HepG2 (cell line): ENCODE results near the gene TEKTIP1. TPM values are rescaled to one million over a fixed set of nuclear protein-coding genes. Genes with fewer than 3 reads are reported as not detected.

Experiments used
- ATAC-seq: fragments of 200-7000 bp; cut with Tn5 transposase; 3 replicates; pipeline ENCODE4 v1.9.1; 2020; ENCODE audit warnings: mild to moderate bottlenecking, moderate library complexity
- BruUV-seq: library from RNA; stranded (reverse); fragments of 400-500 nt; replicated peaks from 2 replicates; lab custom pipeline; 2021; lab: Mats Ljungman, UMichigan
- CTCF ChIA-PET: fragments of 300-600 bp; formaldehyde crosslinking; extraction: SDS; loops from one replicate; lab custom pipeline; 2021; ENCODE audit warnings: low total read pairs, inconsistent platforms, low intra/inter-chr PET ratio; lab: Yijun Ruan, JAX
- POLR2A ChIA-PET: fragments of 350-600 bp; sonication (Branson Sonifier 250); formaldehyde crosslinking; loops from one replicate; lab custom pipeline; 2020; ENCODE audit warnings: antibody characterized with exemption, inconsistent platforms; lab: Yijun Ruan, JAX
- DNase-seq: peaks from one replicate; pipeline ENCODE4 v3.0.0-alpha.2; 2015; ENCODE audit warnings: low spot score
- FAIRE-seq: peaks from 3 replicates; lab custom pipeline; 2011; peaks lifted over from hg19 to GRCh38; lab: Jason Lieb, UNC
- H2AFZ ChIP-seq: one replicate; pipeline ENCODE4 v1.6.1; 2011; ENCODE audit warnings: low read length, inconsistent platforms
- H3K27ac ChIP-seq: fragments of 300-600 bp; 3 replicates; pipeline ENCODE4 v1.8.0; 2011; ENCODE audit warnings: mixed run types, mild to moderate bottlenecking, mixed read lengths, low read length, inconsistent platforms; ENCODE audit not compliant: insufficient read depth; ENCODE audit errors: extremely low read length
- H3K27me3 ChIP-seq, 2 experiments: fragments of 200-600 bp in 1 of 2; 2 replicates in 1 of 2; 3 replicates in 1 of 2; pipeline versions ENCODE4 v1.6.0 to v1.8.0; 2011; ENCODE audit warnings: low read length in 2 of 2, mild to moderate bottlenecking in 2 of 2, moderate library complexity in 2 of 2, inconsistent platforms in 1 of 2; ENCODE audit not compliant: insufficient read depth in 2 of 2, control insufficient read depth in 1 of 2
- H3K36me3 ChIP-seq, 2 experiments: fragments of 200-600 bp in 1 of 2; replicated peaks in 1 of 2; 2 replicates in 1 of 2; 3 replicates in 1 of 2; pipeline versions ENCODE4 v1.5.1 to v1.8.0; 2011; ENCODE audit warnings: low read length in 2 of 2, inconsistent platforms in 1 of 2; ENCODE audit not compliant: insufficient read depth in 2 of 2, control insufficient read depth in 1 of 2
- H3K4me1 ChIP-seq: 2 replicates; pipeline ENCODE4 v1.5.1; 2012; ENCODE audit warnings: low read length, inconsistent platforms; ENCODE audit not compliant: insufficient read depth
- H3K4me2 ChIP-seq: 2 replicates; pipeline ENCODE4 v1.6.0; 2011; ENCODE audit warnings: low read depth, low read length, inconsistent platforms
- H3K4me3 ChIP-seq, 3 experiments: fragments of 200-600 bp in 1 of 3; sonication (generic), shearing (Covaris generic) in 1 of 3; replicated peaks in 1 of 3; 2 replicates each; pipeline ENCODE4 v1.5.1; 2011 to 2016; ENCODE audit warnings: low read length in 3 of 3, inconsistent platforms in 2 of 3, low read depth in 2 of 3, mild to moderate bottlenecking in 2 of 3, control low read depth in 1 of 3, mixed read lengths in 1 of 3; ENCODE audit not compliant: insufficient read depth in 1 of 3
- H3K79me2 ChIP-seq: one replicate; pipeline ENCODE4 v1.6.1; 2011; ENCODE audit warnings: low read length, inconsistent platforms; ENCODE audit not compliant: insufficient read depth
- H3K9ac ChIP-seq: 2 replicates; pipeline ENCODE4 v1.6.0; 2011; ENCODE audit warnings: mild to moderate bottlenecking, low read depth, low read length, inconsistent platforms; ENCODE audit not compliant: insufficient read depth
- H3K9me3 ChIP-seq: 2 replicates; pipeline ENCODE4 v1.5.1; 2012; ENCODE audit warnings: mild to moderate bottlenecking, low read length
- H4K20me1 ChIP-seq: 2 replicates; pipeline ENCODE4 v1.6.0; 2011; ENCODE audit warnings: inconsistent platforms, mild to moderate bottlenecking, low read length, moderate library complexity; ENCODE audit not compliant: insufficient read depth
- FOXM1 ChIP-seq: sonication (generic); formaldehyde crosslinking; IDR thresholded peaks from 2 replicates; pipeline ENCODE4 v1.5.0; 2020; ENCODE audit warnings: missing genetic modification reagents
- JUNB ChIP-seq: sonication (generic); formaldehyde crosslinking; IDR thresholded peaks from 2 replicates; pipeline ENCODE4 v1.8.0; 2022; ENCODE audit warnings: missing genetic modification reagents, mild to moderate bottlenecking, borderline replicate concordance
- PAF1 ChIP-seq: IDR thresholded peaks from 2 replicates; pipeline ENCODE4 v1.6.1; 2016; ENCODE audit warnings: missing genetic modification reagents, missing compliant biosample characterization
- SKI ChIP-seq: fragments of 450-650 bp; IDR thresholded peaks from one replicate; pipeline ENCODE4 v1.6.1; 2018; ENCODE audit warnings: mild to moderate bottlenecking; ENCODE audit not compliant: partially characterized antibody
- ZNF260 ChIP-seq: sonication (generic); formaldehyde crosslinking; IDR thresholded peaks from 2 replicates; pipeline ENCODE4 v1.4.0; 2020; ENCODE audit warnings: missing genetic modification reagents, low read depth, mild to moderate bottlenecking, borderline replicate concordance
- WGBS: methylation state at CpG from one replicate; pipeline ENCODE4 v1.1.6; 2017; ENCODE audit warnings: low lambda C conversion rate; 5-methylcytosine and 5-hydroxymethylcytosine counted together
- in situ Hi-C: cut with HindIII; loops from 2 replicates; pipeline ENCODE4 v1.10.0; 2017; ENCODE audit warnings: low pct_unique_long_range_greater_than_20kb; ENCODE audit not compliant: extremely low pct_ligation_motif_present
- intact Hi-C: fragments of 100-400 bp; cut with micrococcal nuclease; formaldehyde crosslinking; loops from one replicate; pipeline ENCODE4 v1.10.0; 2022; ENCODE audit not compliant: unreplicated experiment
- polyA plus RNA-seq, 8 experiments: library from polyadenylated mRNA; depleted of rRNA in 3 of 8; stranded (reverse) in 7 of 8; unstranded in 1 of 8; fragments of >200 nt; fragmentation: Illumina TruSeq in 4 of 8; extraction: Trizol in 4 of 8; gene quantifications; 2 replicates each; pipeline versions ENCODE4 v1.2.1 to v1.2.3, GENCODE V29; 2011 to 2016; ENCODE audit warnings: low read depth in 4 of 8, missing spikeins in 1 of 8, mixed read lengths in 1 of 8; ENCODE audit not compliant: insufficient read depth in 1 of 8
- total RNA-seq, 5 experiments: library from RNA; depleted of rRNA; stranded (reverse); fragments of >200 nt; fragmentation: Illumina TruSeq; extraction: Trizol; gene quantifications; 2 replicates each; pipeline ENCODE4 v1.2.3, GENCODE V29; 2016; ENCODE audit warnings: low read depth in 1 of 5
- TF ChIP-seq, protein P1 (sequence below): IDR thresholded peaks from 2 replicates; pipeline ENCODE4 v1.6.1; 2018; ENCODE audit warnings: missing genetic modification reagents
- TF ChIP-seq, protein P2 (sequence below): sonication (generic); formaldehyde crosslinking; IDR thresholded peaks from 2 replicates; pipeline ENCODE4 v1.4.0; 2020; ENCODE audit warnings: mild to moderate bottlenecking, missing genetic modification reagents
- TF ChIP-seq, protein P3 (sequence below), 2 experiments: sonication (generic) in 1 of 2; formaldehyde crosslinking in 1 of 2; IDR thresholded peaks; 2 replicates each; pipeline versions ENCODE4 v1.4.0 to v1.6.1; 2018 to 2020; ENCODE audit warnings: missing genetic modification reagents in 2 of 2, borderline replicate concordance in 1 of 2, low read depth in 1 of 2, mild to moderate bottlenecking in 1 of 2, missing biosample characterization in 1 of 2
- TF ChIP-seq, protein P4 (sequence below): IDR thresholded peaks from 2 replicates; pipeline ENCODE4 v1.6.1; 2016; ENCODE audit warnings: low read depth, borderline replicate concordance

The TEKTIP1 gene
- total and polyA plus RNA-seq, 2 of the 13 experiments (the other 11 are each of a cell fraction or from before 2014, with no cell fraction given), result not detected

DNA sequence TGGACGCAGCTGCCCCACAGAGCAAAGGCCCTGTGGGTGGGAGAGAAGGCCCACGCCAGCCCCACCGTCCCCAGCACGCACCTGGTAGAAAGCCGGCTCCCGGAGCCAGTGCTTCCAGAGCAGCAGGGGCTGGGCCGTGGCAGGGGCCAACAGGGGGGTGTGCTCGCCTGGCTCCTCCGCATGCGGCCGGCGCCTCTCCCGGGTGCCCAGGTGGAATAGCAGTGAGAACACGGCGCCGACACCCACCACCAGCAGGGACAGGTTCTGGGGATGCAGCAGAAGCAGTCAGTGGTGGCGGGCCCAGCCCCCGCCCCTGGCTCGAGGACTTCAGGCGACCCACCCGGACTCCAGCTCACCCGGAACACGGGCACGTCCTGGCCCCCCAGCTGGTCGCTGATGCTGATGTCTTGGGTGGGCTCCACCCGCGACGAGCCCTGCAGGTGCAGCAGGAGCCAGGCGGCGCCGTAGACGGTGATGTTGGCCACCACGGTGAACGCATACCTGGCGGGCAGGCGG lies 8.9 kb downstream of the TEKTIP1 start:
- 99% methylated on average over 16 of the region's 36 CpGs for WGBS
- CTCF ChIA-PET, result interaction anchor here (1.5 kb wide), 1 partner anchor 27 kb away, joined by 3 read pairs; no protein-coding TSS in a partner anchor
- Histone ChIP-seq H3K27ac (no peak overlapping the region), H3K9ac (no peak overlapping the region), H3K36me3 (peaks cover 3 to 10% of the 10 kb centered on the region in 2 experiments; a peak in 3 of 5 replicates), H3K4me3 (no peak overlapping the region), H4K20me1 (no peaks in the 10 kb centered on the region), H3K27me3 (no peaks in the 10 kb centered on the region), H3K4me2 (no peak overlapping the region), H3K79me2 (no peaks in the 10 kb centered on the region), H3K9me3 (no peaks in the 10 kb centered on the region), H3K4me1 (peaks cover 5% of the 10 kb centered on the region), H2AFZ (no peak overlapping the region)
- POLR2A ChIA-PET, result no interaction called here
- TF ChIP-seq ZNF260 (CRISPR knock-in tag), result no peak
- FAIRE-seq (no peak), ATAC-seq (no peak), DNase-seq (no peak)
- intact Hi-C loops (no loop called here), in situ Hi-C loops (no loop called here)
- BruUV-seq, result no TSS peak

DNA sequence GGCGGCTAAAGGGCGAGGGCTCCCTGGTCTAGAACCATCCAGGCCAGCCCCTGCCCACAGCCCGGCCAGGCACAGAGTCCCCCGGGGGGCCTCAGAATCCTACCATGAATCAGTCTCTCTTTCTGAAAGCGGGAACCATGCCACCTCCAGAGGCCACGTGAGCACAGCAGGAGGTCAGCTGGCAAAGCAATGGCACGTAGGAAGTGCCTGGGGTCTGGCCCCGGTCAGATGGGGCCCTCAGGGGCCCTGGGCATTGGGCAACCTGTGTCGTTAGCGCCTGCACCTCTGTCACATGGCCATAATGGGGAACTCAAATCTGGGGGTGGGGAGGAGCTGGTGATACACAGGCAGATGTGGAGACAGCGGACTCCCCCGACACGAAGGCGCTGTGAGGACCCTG lies 9.6 kb downstream of the TEKTIP1 start:
- Histone ChIP-seq H3K79me2 (no peaks in the 10 kb centered on the region), H3K36me3 (peaks cover 3 to 10% of the 10 kb centered on the region in 2 experiments; a peak in 3 of 5 replicates), H3K9ac (no peak overlapping the region), H3K4me2 (no peak overlapping the region), H2AFZ (no peak overlapping the region), H4K20me1 (no peaks in the 10 kb centered on the region), H3K27me3 (no peaks in the 10 kb centered on the region), H3K4me3 (no peak overlapping the region), H3K27ac (no peak overlapping the region), H3K9me3 (no peaks in the 10 kb centered on the region), H3K4me1 (peaks cover 13% of the 10 kb centered on the region)
- FAIRE-seq, result no peak
- no peak for ATAC-seq
- in situ Hi-C loops, result no loop called here
- ChIA-PET CTCF (no interaction called here), POLR2A (no interaction called here)
- intact Hi-C loops, result no loop called here
- BruUV-seq, result no TSS peak
- WGBS, result 94% methylated on average over 13 of the region's 14 CpGs
- no peak for DNase-seq
- TF ChIP-seq FOXM1 (CRISPR knock-in tag), result no peak
- no peak for TF ChIP-seq JUNB (CRISPR knock-in tag)
- no peak for TF ChIP-seq PAF1 (CRISPR knock-in tag)
- TF ChIP-seq, protein P1, sequence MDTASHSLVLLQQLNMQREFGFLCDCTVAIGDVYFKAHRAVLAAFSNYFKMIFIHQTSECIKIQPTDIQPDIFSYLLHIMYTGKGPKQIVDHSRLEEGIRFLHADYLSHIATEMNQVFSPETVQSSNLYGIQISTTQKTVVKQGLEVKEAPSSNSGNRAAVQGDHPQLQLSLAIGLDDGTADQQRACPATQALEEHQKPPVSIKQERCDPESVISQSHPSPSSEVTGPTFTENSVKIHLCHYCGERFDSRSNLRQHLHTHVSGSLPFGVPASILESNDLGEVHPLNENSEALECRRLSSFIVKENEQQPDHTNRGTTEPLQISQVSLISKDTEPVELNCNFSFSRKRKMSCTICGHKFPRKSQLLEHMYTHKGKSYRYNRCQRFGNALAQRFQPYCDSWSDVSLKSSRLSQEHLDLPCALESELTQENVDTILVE (CRISPR knock-in tag), result no peak
- TF ChIP-seq, protein P2, sequence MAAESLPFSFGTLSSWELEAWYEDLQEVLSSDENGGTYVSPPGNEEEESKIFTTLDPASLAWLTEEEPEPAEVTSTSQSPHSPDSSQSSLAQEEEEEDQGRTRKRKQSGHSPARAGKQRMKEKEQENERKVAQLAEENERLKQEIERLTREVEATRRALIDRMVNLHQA (CRISPR knock-in tag), result no peak
- TF ChIP-seq SKI, result no peak
- TF ChIP-seq, protein P3, sequence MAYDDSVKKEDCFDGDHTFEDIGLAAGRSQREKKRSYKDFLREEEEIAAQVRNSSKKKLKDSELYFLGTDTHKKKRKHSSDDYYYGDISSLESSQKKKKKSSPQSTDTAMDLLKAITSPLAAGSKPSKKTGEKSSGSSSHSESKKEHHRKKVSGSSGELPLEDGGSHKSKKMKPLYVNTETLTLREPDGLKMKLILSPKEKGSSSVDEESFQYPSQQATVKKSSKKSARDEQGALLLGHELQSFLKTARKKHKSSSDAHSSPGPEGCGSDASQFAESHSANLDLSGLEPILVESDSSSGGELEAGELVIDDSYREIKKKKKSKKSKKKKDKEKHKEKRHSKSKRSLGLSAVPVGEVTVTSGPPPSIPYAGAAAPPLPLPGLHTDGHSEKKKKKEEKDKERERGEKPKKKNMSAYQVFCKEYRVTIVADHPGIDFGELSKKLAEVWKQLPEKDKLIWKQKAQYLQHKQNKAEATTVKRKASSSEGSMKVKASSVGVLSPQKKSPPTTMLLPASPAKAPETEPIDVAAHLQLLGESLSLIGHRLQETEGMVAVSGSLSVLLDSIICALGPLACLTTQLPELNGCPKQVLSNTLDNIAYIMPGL (CRISPR knock-in tag; IDR thresholded peaks at IDR 0.05; ENCODE audit: borderline replicate concordance in 1 of 2, low read depth in 1 of 2), result no peak
- TF ChIP-seq, protein P4, sequence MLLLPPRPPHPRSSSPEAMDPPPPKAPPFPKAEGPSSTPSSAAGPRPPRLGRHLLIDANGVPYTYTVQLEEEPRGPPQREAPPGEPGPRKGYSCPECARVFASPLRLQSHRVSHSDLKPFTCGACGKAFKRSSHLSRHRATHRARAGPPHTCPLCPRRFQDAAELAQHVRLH (CRISPR knock-in tag), result no peak
